GM21529 (cell line): ENCODE measurements around the gene ERICH6B.
"Not testable (repeated sequence)": the region's sequence is repeated elsewhere in the genome, so short reads cannot be mapped to it uniquely, and the experiment has no call there.

Experiments
- ATAC-seq: cut with Tn5 transposase; IDR thresholded peaks from one replicate; pipeline ENCODE4 v1.9.1; 2021; ENCODE audit not compliant: unreplicated experiment

The ERICH6B gene

DNA sequence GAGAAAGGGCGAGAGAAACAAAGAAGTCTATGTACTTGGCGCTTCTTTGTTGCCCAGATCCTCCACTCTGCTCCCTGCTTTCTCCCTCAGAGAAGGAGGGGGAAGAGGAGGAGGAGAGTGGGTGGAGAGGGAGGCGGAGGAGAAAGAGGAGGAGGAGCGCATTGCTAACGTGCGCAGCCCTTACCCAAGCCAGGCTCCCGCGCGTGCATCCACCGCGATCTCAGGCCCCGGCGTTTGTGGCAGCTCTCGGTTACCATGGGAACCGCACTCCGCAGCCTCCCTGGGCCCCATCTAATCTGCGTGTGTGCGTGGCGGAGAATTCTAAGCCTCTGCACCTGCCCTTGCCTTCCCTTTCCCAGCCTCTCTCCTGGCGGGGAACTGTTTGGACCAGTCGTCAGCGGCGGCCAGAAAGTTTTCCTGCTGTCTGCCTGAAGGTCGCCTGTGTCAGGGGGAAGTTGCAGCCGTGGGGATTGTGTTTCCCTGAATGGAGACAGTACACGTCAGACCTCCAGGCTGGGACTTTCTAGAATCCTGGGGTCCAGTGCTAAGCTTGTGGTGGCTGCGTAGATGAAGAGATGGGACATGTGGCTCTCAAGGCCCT lies at the start of gene ERICH6B:
Gene ERICH6B (minus strand): TSS at position 239 of the 601 bp plus-strand sequence. CDS start 18,734 bp downstream, outside the sequence.
- ATAC-seq, result no peak

- not testable (repeated sequence) for ATAC-seq
Measured at GRCh38 chr13:45662903-45663302, 47.4 kb upstream of the ERICH6B start.

DNA sequence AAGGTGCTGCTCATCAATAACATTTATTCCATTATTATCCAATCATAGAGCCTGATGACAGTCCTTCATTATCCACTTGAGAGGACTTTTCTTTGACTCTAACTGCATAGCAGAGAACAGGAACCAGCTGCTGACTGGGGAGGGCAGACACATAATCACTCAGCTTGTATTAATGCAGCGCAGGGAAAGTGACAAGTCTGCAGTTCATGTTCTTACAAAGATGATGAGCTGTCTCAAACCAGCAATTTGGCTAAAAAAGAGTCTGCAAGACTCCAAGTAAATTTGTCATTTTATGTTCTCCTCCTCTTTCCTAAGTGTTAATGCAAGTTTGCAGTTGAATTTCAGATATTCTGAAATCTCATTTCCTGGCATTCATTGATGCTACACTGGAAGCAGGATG lies 46.6 kb upstream of the ERICH6B start:
- no peak for ATAC-seq

DNA sequence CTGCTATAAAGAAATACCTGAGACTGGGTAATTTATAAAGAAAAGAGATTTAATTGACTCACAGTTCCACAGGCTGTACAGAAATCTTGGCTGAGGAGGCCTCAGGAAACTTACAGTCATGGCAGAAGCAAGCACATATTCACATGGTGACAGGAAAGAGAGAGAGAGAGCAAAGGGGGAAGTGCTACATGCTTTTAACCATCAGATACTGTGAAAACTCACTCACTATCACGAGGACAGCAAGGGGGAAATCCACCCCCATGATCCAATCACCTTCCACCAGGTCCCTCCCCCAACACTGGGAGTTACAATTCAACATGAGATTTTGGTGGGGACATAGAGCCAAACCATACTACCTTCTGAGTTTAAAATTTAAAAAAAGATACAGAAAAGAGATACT lies 44.9 kb upstream of the ERICH6B start:
- ATAC-seq, result not testable (repeated sequence)

DNA sequence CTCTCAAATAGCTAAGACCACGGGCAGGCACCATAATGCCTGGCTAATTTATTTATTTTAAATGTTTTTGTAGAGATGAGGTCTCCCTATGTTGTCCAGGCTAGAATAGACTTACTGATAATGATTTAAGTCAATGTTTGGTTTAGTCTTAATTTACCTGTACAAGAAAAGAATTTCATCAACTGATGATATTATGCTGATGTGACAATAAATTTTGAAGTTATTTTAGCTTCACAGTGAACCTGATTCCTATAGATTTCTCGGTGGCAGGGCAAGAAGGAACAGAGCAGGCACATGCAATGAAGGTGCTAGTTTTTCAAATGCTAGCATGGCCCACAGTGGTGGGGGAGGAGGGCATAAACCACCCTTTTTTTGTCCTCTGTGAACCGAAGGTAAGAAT lies 44.0 kb upstream of the ERICH6B start:
- no peak for ATAC-seq

GRCh38 chr13:45658586-45659235 lies 43.2 kb upstream of the ERICH6B start:
- no peak for ATAC-seq

GRCh38 chr13:45654633-45655349 lies 39.3 kb upstream of the ERICH6B start:
- no peak for ATAC-seq

DNA sequence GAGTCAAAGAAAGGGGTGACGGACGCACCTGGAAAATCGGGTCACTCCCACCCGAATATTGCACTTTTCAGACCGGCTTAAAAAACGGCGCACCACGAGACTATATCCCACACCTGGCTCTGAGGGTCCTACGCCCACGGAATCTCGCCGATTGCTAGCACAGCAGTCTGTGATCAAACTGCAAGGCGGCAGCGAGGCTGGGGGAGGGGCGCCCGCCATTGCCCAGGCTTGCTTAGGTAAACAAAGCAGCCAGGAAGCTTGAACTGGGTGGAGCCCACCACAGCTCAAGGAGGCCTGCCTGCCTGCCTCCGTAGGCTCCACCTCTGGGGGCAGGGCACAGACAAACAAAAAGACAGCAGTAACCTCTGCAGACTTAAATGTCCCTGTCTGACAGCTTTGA lies 29.7 kb upstream of the ERICH6B start:
- not testable (repeated sequence) for ATAC-seq

DNA sequence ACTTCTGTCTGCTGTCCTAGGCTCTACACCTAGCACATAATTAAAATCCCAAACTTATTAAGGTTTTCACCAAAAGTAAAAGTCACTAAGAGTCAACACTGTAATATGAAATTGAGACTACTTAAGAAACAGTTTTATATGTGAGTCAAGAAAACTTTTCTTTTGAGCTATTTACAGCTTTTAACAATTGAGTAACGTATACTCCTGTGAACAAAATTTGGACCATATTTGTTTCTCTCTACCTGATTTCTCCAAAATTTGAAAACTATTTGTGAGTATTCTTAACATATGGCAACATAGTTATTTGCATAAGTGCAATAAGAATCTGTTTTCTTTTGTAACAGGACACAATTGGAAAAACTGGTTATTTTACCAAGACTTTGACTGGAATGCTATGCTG lies 26.6 kb upstream of the ERICH6B start:
- not testable (repeated sequence) for ATAC-seq

GRCh38 chr13:45635291-45635690 lies 19.8 kb upstream of the ERICH6B start:
- ATAC-seq, result not testable (repeated sequence)

GRCh38 chr13:45630791-45631190 lies 15.3 kb upstream of the ERICH6B start:
- ATAC-seq, result no peak

DNA sequence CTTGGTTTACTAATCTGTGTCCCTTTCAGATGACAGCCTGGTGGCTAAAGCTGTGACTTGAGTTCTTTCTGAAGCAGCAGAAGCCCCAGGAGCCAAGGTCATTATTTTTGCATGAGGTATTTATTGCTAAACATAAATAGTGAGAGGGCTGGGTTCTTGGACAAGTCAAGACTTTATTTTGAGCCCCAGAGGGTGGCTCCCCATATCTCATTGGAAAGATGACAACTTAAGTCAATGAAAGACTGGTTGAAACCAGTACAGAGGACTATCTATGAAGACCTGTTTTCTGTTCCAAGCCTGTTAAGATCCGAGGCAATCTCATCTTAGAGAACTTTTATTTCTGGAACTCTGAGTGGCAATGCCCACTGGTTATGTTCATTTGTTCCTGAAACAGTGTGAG lies 14.4 kb upstream of the ERICH6B start:
- ATAC-seq, result no peak

DNA sequence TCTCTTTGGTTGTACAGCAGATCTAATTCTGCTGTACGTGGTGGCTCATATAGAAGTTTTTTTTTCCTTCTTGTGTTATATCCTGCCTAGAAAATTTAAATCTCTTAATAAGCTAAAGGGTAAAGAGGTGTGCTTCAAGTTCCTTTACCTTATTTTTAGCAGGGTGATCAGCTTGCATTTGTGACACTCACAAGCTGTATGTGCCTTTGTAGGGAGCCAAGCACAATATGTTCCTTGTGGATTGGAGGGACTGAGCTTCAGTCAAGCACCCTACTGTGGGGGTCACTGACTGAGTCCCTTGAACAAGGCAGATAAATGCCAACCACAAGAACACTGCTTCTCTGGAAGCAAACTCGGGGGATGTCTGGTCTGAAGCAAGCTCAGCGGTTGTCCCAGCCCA lies 12.6 kb upstream of the ERICH6B start:
- no peak for ATAC-seq

DNA sequence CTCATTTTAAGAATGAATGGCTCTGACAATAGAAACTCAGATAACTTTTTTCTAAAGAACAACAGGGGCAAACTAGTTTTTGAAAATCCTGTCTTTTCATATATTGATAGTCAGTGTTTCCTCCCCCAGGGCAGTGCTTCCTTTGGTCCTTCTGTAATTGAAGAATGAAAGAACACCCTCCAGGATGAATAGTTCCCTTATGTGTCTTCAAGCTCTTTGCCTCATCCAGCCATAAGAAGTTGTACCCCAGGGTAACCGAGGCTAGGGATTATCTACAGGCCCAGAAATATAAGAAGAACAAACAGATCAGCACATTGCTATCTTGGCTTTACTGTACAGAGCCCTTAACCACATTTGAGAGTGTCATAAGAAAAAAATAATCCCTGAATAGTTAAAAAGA lies 12.1 kb upstream of the ERICH6B start:
- ATAC-seq, result no peak

DNA sequence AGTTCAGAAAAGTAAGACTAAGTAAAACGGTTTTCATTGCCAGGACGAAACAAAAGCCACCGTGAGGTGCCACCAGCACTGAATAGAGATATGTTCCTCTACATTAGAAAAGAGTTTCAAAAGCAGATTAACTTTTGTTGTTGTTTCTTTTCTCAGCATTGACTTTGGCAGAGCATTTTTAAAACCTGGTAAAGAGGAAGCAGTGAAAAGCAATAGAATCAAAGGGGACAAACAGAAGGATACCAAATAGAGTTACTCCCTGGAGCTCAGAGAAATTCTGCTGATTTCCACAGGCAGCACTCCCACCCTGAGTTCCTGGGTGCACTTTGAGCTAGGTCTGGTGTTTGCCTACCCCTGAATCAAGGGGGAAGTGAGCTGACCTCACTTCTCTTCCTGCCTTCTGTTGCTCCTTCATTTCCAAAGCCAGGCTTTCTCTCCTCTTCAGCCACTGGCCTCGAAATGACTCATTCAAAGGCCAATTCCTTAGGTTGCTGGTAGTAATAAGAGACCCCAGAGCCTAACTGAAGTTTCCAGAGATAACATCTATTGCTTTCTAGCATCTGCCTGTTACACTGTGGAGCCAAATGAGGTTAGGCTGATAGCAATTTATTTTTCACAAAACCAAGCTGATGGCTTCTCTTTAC lies 11.3 kb upstream of the ERICH6B start:
- no peak for ATAC-seq

DNA sequence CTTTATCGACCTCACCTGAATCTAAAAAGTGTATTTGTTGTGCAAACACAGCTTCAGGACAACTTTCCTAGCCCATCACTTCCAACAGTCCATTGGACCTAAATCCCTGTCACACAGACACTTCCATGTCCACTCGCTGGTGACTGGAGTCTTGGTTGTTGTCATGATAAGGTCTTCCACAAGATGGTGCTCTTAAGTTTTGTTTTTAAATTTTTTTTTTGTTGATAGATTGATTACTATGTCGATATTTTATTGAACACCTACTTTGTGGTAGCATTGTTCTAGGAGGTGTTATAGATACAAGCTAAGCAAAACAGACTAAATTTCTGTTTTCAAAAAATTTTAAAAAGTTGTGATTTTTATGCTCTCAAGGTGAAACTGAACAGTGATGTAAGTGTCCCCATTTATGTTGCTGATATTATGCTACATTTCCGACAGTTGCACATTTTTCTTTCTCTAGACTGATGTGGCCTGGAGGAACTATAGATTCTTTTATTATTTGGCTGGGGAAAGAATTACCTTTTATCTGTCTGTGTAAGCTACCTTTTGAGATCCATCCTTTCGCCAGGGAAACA lies 8.1 kb upstream of the ERICH6B start:
- no peak for ATAC-seq

GRCh38 chr13:45621950-45622349 lies 6.4 kb upstream of the ERICH6B start:
- ATAC-seq, result no peak

GRCh38 chr13:45607931-45608330 lies 7.6 kb downstream of the ERICH6B start:
- no peak for ATAC-seq

GRCh38 chr13:45604892-45605291 lies 10.6 kb downstream of the ERICH6B start:
- ATAC-seq, result no peak

DNA sequence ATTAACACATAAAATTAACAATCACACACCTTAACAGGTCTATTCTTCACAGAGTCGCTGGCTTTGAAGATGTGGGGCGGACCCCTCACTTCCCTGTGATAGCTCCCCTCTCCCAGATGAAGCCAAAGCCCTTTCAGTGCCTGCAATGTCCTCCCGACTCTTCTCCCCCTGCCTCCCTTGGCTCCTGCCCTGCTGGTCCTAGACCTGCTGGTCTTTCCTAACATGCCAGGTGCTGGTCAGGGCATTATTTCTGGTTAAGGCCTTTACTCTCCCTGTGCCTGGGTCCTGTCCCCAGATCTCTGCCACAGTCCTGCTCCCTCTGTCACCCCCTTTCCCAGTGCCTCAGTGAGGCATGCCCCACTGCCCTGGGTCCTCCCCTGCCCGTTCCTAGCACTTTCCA lies 12.2 kb downstream of the ERICH6B start:
- ATAC-seq, result no peak
